Testis (tissue), 3 donors: ENCODE results near the gene KIF4A. TPM values are rescaled to one million over a fixed set of nuclear protein-coding genes. Genes with fewer than 3 reads are reported as not detected.

Experiments
- DNase-seq: peaks from one replicate; pipeline ENCODE4 v3.0.0-alpha.2; 2019
- H3K27ac ChIP-seq, 2 donors: fragments of 200-600 bp; sonication (generic); one replicate each; pipeline ENCODE4 v1.5.1; 2019
- H3K27me3 ChIP-seq: fragments of 200-600 bp; sonication (generic); one replicate; pipeline ENCODE4 v1.5.1; 2019
- H3K36me3 ChIP-seq: fragments of 200-600 bp; sonication (generic); one replicate; pipeline ENCODE4 v1.5.1; 2017; ENCODE audit warnings: low read depth; ENCODE audit errors: missing control alignments
- H3K4me1 ChIP-seq: fragments of 200-600 bp; sonication (generic); one replicate; pipeline ENCODE4 v1.5.1; 2019
- H3K4me3 ChIP-seq, 2 donors: fragments of 200-600 bp; sonication (generic); one replicate each; pipeline ENCODE4 v1.5.1; 2017 to 2019
- H3K9me3 ChIP-seq: fragments of 200-600 bp; sonication (generic); one replicate; pipeline ENCODE4 v1.5.1; 2017
- POLR2A ChIP-seq: fragments of 450-650 bp; IDR thresholded peaks from one replicate; pipeline ENCODE4 v1.6.1; 2017; ENCODE audit warnings: antibody characterized with exemption, mild to moderate bottlenecking, moderate library complexity
- WGBS, 2 donors: methylation state at CpG; one replicate each; pipeline ENCODE4 v1.1.5; 2018; 5-methylcytosine and 5-hydroxymethylcytosine counted together
- intact Hi-C: fragments of 100-400 bp; cut with DNase I; formaldehyde crosslinking; loops from one replicate; pipeline ENCODE4 v1.15.1; 2023; ENCODE audit warnings: low total_unique reads
- polyA plus RNA-seq: library from polyadenylated mRNA; stranded (reverse); fragments of 350-450 nt; fragmentation: Illumina TruSeq; extraction: RNeasy Lipid Tissue Mini Kit (QIAGEN cat#74804); gene quantifications from one replicate; pipeline ENCODE4 v1.2.3, GENCODE V29; 2014; ENCODE audit warnings: low read depth, low replicate concordance; ENCODE audit not compliant: insufficient read depth
- total RNA-seq, 2 donors: library from RNA; depleted of rRNA; stranded (reverse); fragments of >200 nt; gene quantifications; one replicate each; pipeline ENCODE4 v1.2.3, GENCODE V29; 2016
- TF ChIP-seq, protein P1 (sequence below), 3 experiments: fragments of 450-650 bp in 2 of 3; fragments of 200-600 bp in 1 of 3; sonication (generic) in 1 of 3; IDR thresholded peaks; one replicate each; pipeline ENCODE4 v1.5.1; 2016 to 2019; ENCODE audit warnings: antibody characterized with exemption in 3 of 3, mild to moderate bottlenecking in 2 of 3, moderate library complexity in 1 of 3

The KIF4A gene
- total and polyA plus RNA-seq, 3 donors from 2014 or later: 2.0 to 3.6 (median 2.4) TPM

DNA sequence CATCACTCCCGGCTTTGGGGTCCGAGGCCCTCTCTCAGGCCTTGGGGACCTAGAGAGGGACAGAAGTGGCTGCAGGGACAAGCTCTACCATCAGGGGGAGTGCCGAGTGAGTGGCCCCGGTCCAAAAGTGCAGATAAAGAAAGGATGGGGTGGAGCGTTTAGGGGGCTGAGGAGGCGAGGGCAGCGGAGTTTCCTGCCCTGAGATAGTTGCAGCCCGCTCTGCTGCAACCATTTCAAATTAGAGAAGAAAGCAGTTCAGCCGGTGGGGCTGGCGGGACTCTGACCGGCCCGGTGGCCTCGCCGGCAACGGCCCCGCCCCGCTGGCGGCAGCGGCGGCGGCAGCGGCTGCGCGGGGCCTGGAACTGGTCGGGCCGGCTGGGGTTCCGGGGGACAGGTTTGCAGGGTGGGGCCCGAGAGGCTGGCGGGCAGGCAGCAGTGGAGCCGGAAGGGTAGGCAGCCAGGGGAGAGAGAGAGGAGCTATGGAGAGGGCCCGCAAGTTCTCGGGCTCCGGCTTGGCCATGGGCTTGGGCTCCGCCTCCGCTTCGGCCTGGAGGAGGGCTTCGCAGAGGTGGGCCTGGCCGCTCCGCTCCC is 162.3 kb downstream of the KIF4A start:
- Histone ChIP-seq H3K36me3 (no peaks in the 10 kb centered on the region), H3K27me3 (no peaks in the 10 kb centered on the region), H3K9me3 (no peaks in the 10 kb centered on the region), H3K4me1 (no peaks in the 10 kb centered on the region), H3K27ac (no peak overlapping the region), H3K4me3 (peak overlapping the region; percentile 44 to 47)
- DNase-seq: peak; percentile 53
- intact Hi-C loops: no loop called here
- 0% methylated on average over 30 of the region's 39 CpGs; no CpG with 5 or more reads in 1 of the 2 donors for WGBS, 2 donors
- TF ChIP-seq POLR2A: no peak
- TF ChIP-seq, protein P1, sequence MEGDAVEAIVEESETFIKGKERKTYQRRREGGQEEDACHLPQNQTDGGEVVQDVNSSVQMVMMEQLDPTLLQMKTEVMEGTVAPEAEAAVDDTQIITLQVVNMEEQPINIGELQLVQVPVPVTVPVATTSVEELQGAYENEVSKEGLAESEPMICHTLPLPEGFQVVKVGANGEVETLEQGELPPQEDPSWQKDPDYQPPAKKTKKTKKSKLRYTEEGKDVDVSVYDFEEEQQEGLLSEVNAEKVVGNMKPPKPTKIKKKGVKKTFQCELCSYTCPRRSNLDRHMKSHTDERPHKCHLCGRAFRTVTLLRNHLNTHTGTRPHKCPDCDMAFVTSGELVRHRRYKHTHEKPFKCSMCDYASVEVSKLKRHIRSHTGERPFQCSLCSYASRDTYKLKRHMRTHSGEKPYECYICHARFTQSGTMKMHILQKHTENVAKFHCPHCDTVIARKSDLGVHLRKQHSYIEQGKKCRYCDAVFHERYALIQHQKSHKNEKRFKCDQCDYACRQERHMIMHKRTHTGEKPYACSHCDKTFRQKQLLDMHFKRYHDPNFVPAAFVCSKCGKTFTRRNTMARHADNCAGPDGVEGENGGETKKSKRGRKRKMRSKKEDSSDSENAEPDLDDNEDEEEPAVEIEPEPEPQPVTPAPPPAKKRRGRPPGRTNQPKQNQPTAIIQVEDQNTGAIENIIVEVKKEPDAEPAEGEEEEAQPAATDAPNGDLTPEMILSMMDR (IDR thresholded peaks at IDR 0.05): peak; percentile 24 to 37 (median 33)

GRCh38 chrX:70453024-70453618 is 163.2 kb downstream of the KIF4A start:
- Histone ChIP-seq H3K9me3 (no peaks in the 10 kb centered on the region), H3K36me3 (no peaks in the 10 kb centered on the region), H3K4me3 (no peak overlapping the region), H3K4me1 (no peaks in the 10 kb centered on the region), H3K27ac (no peak overlapping the region), H3K27me3 (no peaks in the 10 kb centered on the region)
- no peak for TF ChIP-seq POLR2A
- TF ChIP-seq, protein P1 (IDR thresholded peaks at IDR 0.05): no peak
- 40 to 52% methylated on average over 1 to 5 of the region's 5 CpGs for WGBS, 2 donors
- no peak for DNase-seq
- intact Hi-C loops: no loop called here

DNA sequence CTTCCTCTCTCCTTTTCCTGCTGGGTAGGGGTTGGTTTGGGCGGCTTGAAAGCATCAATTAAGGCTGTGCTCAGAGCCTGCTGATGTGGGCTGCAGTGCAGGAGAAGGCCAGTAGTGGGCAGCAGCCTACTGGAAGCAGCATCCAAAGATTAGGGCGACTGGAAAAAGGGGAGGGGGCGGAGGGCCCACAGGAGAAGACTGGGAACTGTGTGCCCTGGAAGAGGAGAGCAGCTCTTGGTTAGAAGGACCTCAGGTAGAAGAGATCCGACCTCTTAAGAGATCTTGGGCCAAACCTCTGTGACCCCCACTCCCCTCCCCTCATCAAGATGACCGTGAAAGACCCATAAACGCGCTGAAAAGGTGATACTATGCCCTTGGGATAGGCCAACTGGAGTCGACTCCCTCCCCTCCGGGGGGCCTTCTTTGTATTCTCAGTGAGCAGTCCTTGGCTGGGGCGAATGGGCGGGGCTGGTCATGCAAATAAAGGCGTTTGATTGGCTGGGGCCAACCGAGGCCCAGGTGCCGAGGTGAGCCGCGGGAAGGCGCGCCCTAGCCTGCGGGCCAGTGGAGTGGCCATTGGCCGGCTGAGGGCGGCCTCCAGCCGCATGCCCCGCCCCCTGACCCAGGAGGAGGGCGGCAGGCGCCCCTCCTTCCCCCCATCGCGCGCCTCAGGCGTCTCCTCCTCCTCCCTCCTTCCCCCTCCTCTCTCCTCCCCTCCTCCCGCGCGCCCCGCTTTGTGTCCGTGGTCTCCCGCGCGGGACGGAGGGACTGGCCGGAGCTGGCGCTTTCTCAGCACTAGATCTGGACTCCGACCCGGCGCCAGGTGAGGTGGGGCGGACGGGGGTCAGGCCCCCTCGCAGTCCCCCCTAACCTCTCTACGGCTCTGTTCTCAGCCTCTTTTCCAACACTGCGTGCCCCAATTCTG is 164.8 kb downstream of the KIF4A start:
- DNase-seq: peak; percentile 66
- 4 to 8% methylated on average over 4 to 37 of the region's 48 CpGs for WGBS, 2 donors
- H3K27ac ChIP-seq: no peak overlapping the region
- no peaks in the 10 kb centered on the region for H3K9me3 ChIP-seq
- H3K4me3 ChIP-seq: peak overlapping the region; percentile 51 to 55
- TF ChIP-seq POLR2A: no peak
- TF ChIP-seq, protein P1 (IDR thresholded peaks at IDR 0.05): peak; percentile 30 to 68 (median 52)
- H3K27me3 ChIP-seq: no peaks in the 10 kb centered on the region
- intact Hi-C loops: no loop called here
- no peaks in the 10 kb centered on the region for H3K4me1 ChIP-seq
- H3K36me3 ChIP-seq: no peaks in the 10 kb centered on the region

DNA sequence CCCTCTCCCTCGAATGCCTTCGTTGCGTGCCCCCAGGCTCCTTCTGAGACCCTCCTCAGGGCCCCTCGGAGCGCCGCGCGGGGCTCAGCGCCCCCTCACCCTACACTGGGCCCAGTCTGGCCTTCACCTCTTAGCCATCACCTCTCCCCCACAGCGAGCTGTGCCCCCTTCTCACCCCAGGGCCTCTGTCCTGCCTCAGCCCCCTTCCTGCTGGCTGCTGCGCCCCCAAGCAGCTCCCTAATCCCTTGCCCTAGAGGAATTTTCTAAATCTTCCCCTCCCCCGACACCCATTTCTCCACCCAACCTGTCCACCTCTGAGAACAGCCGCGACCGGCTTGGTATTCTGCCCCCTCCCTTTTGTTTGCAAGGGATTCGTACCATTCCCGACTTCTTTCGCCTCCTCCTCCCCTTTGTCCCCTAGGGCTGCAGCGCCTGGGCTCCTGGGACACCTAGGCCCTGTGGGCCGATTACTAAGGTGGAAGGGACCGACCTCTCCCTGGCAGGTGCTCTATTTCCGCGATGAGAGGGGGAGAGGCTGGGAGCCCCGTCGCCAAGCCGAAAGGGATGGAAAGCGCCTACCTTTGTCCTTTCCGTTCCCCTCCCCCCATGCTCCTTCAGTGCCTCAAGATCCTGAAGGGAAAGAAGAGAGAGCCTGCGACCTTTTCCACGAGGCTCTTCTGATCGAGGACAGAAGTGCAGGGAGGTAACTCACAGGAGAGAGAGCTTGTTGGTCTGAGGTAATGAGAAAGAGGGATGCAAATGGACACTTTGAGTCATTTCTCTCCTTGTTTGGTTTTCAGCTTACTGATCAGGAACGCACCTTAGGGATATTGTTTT is 165.7 kb downstream of the KIF4A start:
- Histone ChIP-seq H3K9me3 (no peaks in the 10 kb centered on the region), H3K27ac (no peak overlapping the region), H3K4me3 (peak overlapping the region; percentile 51 to 55), H3K27me3 (no peaks in the 10 kb centered on the region), H3K36me3 (no peaks in the 10 kb centered on the region), H3K4me1 (no peaks in the 10 kb centered on the region)
- 16 to 17% methylated on average over 11 to 32 of the region's 32 CpGs for WGBS, 2 donors
- no peak for DNase-seq
- intact Hi-C loops: no loop called here
- TF ChIP-seq, protein P1 (IDR thresholded peaks at IDR 0.05): no peak
- TF ChIP-seq POLR2A: no peak
